IMR-90 (cell line): ENCODE data around the gene SEC14L6.

Source experiments
- BHLHE40 ChIP-seq: fragments of 150-350 bp; IDR thresholded peaks from 2 replicates; pipeline ENCODE4 v1.6.1; 2016; ENCODE audit warnings: mild to moderate bottlenecking, low read depth, low read length
- CEBPB ChIP-seq: IDR thresholded peaks from 2 replicates; pipeline ENCODE4 v1.6.1; 2012; ENCODE audit warnings: low read depth, low read length, improper control_type of control experiment
- FOS ChIP-seq: fragments of 150-350 bp; IDR thresholded peaks from 2 replicates; pipeline ENCODE4 v1.6.1; 2016; ENCODE audit warnings: low read depth, low read length
- MAFK ChIP-seq: IDR thresholded peaks from 2 replicates; pipeline ENCODE4 v1.6.1; 2012; ENCODE audit warnings: low read depth, low read length, improper control_type of control experiment
- MAZ ChIP-seq: IDR thresholded peaks from 2 replicates; pipeline ENCODE4 v1.6.1; 2012; ENCODE audit warnings: low read depth, mild to moderate bottlenecking, low read length, improper control_type of control experiment, moderate library complexity, borderline replicate concordance
- MXI1 ChIP-seq: IDR thresholded peaks from 2 replicates; pipeline ENCODE4 v1.6.1; 2012; ENCODE audit warnings: low read depth, mild to moderate bottlenecking, low read length, moderate library complexity, borderline replicate concordance
- POLR2A ChIP-seq: IDR thresholded peaks from 2 replicates; pipeline ENCODE4 v1.6.1; 2012; ENCODE audit warnings: mild to moderate bottlenecking, low read depth, low read length
- RAD21 ChIP-seq: IDR thresholded peaks from 2 replicates; pipeline ENCODE4 v1.6.1; 2012; ENCODE audit warnings: low read length, improper control_type of control experiment
- RCOR1 ChIP-seq: IDR thresholded peaks from 2 replicates; pipeline ENCODE4 v1.6.1; 2012; ENCODE audit warnings: mild to moderate bottlenecking, low read length, improper control_type of control experiment; ENCODE audit not compliant: insufficient replicate concordance
- SMC3 ChIP-seq: fragments of 150-350 bp; IDR thresholded peaks from 2 replicates; pipeline ENCODE4 v1.6.1; 2016; ENCODE audit warnings: low read depth, mild to moderate bottlenecking, antibody characterized with exemption, low read length, moderate library complexity
- TF ChIP-seq, protein P1 (sequence below): conservative IDR thresholded peaks from 2 replicates; pipeline ENCODE4 v1.5.1; 2012; ENCODE audit warnings: mild to moderate bottlenecking, low read depth, low read length, improper control_type of control experiment
- TF ChIP-seq, protein P2 (sequence below): fragments of 150-350 bp; IDR thresholded peaks from 2 replicates; pipeline ENCODE4 v1.6.1; 2017; ENCODE audit warnings: mild to moderate bottlenecking, antibody characterized with exemption, low read length, low read depth

DNA sequence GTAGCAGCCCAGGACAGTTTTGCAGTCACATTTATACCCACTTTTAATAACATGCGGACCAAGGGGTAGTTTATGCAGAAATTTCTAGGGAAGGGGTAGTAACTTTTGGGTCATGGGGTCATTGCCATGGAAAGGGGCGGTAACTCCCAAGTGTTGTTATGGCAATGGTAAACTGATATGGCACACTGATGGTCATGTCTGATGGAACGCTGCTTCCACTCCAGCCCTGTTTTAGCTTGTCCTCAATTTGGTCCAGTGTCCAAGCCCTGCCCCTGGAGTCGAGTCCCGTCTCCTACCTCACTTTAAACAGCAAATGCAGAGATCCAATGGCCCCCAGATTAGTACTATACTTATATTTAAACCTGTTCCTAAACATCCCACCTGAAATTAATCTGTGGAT is 29.8 kb downstream of the SEC14L6 start:
- TF ChIP-seq, protein P1, sequence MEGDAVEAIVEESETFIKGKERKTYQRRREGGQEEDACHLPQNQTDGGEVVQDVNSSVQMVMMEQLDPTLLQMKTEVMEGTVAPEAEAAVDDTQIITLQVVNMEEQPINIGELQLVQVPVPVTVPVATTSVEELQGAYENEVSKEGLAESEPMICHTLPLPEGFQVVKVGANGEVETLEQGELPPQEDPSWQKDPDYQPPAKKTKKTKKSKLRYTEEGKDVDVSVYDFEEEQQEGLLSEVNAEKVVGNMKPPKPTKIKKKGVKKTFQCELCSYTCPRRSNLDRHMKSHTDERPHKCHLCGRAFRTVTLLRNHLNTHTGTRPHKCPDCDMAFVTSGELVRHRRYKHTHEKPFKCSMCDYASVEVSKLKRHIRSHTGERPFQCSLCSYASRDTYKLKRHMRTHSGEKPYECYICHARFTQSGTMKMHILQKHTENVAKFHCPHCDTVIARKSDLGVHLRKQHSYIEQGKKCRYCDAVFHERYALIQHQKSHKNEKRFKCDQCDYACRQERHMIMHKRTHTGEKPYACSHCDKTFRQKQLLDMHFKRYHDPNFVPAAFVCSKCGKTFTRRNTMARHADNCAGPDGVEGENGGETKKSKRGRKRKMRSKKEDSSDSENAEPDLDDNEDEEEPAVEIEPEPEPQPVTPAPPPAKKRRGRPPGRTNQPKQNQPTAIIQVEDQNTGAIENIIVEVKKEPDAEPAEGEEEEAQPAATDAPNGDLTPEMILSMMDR = no peak
- TF ChIP-seq RAD21 = no peak
- no peak for TF ChIP-seq POLR2A
- TF ChIP-seq MXI1 = no peak
- TF ChIP-seq MAFK = no peak
- TF ChIP-seq CEBPB = no peak
- TF ChIP-seq FOS = no peak
- TF ChIP-seq MAZ = no peak
- no peak for TF ChIP-seq BHLHE40
- no peak for TF ChIP-seq RCOR1
- TF ChIP-seq SMC3 = no peak
- TF ChIP-seq, protein P2, sequence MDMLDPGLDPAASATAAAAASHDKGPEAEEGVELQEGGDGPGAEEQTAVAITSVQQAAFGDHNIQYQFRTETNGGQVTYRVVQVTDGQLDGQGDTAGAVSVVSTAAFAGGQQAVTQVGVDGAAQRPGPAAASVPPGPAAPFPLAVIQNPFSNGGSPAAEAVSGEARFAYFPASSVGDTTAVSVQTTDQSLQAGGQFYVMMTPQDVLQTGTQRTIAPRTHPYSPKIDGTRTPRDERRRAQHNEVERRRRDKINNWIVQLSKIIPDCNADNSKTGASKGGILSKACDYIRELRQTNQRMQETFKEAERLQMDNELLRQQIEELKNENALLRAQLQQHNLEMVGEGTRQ = no peak
